AML-193 (cell line): ENCODE results near the gene GBA3.

Experiments
- DNase-seq, 2 experiments: peaks; one replicate each; lab custom pipeline; 2025; lab: John Stamatoyannopoulos, UW

GBA3 gene

DNA sequence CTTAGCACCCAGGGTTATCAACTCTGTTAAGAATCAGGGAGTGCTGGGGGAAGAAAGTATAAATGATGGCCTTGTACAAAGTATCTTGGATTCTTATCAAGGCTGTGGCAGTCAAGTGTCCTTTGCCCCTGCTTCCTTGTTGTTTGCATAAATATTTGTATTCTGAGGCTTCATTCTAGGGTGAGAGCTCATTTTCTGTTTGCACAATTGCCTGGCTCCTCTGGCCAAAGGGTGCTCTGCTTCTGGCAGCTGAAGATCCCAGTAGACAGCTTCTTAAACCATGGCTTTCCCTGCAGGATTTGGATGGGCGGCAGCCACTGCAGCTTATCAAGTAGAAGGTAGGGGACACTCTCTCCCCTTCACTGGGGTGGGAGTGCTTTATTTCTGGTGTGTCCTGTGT is at the start of gene GBA3:
TSS of gene GBA3 (plus strand) at position 202 of the 400 bp plus-strand sequence.
- DNase-seq = no peak

DNA sequence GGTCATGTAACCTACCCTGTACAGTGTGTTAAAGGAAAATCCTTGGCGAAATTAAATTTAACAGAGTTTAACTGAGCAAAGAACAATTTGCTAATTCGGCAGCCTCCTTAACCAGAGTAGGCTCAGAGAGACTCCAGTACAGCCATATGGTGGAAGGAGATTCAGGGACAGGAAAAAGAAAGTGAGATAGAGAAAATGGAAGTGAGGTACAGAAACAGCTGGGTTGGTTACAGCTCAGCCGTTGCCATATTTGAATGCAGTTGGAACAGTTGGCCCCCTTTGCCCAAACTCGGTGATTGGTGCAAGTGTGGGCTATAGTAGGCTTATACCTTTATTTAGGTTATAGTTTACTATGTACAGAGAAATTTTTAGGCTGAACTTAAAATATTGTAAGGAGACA is 48.8 kb upstream of the GBA3 start:
- DNase-seq = no peak

DNA sequence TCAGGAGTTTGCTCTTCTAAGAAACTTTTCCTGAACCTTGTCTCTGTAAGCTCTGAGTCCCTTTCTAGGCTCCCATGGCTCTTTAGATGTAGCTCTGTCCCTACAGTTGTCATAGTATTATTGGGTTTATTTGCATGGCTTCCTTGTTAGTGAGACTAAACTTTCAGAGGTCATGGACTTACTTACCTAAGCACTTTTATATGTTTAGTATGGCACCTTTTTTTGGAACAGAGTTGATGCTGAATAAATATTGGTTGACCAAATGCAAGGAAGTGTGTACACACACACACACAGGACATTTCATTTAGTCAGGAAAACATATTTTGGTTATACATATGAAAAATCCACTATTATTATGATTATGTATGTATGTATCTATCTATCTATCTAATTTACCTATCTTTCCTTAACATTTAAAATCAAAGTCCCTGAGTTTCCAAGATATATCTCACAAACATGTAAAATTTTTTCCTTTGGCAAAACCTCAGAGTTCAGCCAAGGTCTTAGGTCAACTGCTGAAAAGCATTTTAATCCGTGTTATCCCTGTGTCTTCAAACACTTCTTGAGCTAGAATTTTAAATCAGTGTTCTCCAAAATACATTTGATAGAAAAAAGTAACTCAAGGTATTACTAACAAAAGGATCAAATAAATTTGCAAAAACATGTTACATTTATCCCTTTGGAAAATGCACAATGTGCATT is 47.1 kb upstream of the GBA3 start:
- DNase-seq = no peak

DNA sequence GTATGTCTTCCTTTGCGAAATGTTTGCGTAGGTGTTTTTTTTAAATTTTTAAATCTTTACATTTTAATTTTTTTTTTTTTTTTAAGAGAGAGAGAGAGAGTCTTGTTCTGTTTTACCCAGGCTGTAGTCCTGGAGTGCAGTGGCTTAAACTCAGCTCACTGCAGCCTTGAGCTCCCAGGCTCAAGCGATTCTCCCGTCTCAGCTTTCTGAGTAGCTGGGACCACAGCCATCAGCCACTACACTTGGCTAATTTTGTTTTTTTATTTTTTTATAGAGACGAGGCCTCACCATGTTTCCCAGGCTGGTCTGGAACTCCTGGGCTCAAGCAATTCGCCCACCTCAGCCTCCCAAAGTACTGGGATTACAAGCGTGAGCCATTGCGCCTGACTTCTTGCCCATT is 43.7 kb upstream of the GBA3 start:
- no peak for DNase-seq

DNA sequence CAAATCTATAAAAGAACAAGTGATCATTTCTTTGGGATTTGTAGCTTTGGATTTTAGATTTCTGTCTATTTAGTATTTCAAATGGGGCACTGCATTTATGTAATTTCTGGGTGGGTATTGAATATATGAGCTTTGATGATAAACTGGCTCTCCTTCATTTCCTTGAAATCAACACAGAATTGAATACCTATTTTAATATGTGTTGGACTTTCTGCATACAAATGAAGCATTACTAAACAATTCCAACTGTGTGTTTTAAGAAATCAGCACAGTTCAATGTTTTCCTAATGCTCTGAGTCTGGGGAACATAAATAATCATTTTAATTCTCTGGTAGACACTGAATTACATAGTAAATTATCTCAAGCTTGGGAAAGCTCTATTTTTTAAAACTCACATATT is 42.0 kb upstream of the GBA3 start:
- no peak for DNase-seq

DNA sequence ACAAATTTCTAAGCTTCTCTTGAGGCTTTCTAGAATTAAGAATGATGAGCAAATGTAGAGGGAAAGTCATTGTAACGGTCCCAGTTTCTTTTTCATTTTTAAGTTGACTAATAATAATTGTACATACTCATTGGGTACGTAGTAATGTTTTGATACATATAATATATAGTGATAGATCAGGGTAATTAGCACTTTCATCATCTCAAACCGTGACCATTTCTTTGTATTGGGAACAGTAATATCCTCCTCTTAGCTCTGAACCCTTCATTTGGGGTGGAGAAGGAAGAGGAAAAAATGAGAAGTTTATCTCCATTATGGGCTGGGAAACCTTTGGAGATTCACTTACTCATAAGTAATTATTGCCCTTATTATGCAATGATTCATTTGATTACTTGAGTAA is 39.0 kb upstream of the GBA3 start:
- DNase-seq = no peak

DNA sequence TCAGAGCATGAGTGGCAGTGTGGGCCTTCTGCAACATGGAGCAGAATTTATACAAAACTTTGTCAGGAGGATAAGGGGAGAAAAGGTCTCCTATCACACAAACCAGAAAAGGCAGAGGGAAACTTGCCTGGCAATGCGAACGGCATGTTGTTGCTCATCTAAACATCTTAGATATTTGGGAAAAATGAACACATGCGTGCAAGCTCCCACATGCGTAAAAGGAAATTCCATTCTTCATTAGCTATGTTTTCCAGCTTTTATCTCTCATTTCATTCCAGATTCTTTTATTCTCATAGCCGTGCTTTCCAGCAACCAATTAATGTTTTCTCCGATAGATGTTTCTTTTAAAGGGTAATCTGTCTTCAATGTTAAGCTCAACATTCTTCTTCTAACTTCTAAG is 31.3 kb upstream of the GBA3 start:
- no peak for DNase-seq

DNA sequence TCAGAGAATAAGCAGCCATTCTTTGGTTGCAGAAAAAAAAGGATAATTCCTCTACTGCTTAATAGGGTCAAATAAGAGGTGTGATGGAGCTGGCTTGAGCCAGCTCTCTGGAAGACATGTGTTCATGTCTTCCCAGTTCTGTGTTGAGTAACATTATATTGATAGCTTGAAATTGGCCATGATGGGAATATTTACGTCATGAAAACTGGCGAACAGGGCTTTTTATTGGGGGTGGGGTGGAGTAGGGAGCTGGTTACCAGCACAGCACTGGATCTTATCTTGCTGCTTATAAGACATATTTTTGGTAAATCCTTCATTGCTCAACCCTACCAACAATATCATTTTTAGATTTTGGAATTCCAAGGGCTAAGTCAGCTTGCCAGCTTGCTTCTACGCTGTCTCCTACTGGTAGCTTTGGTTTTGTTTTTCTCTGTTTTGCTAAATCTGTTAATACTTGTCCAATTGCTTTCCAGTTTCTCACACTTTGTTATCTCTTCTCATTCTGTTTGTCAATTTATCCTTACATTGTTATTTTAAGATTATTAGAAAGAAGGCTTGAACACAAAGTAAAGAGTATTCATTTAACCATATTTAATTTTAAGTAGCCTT is 25.3 kb upstream of the GBA3 start:
- no peak for DNase-seq

DNA sequence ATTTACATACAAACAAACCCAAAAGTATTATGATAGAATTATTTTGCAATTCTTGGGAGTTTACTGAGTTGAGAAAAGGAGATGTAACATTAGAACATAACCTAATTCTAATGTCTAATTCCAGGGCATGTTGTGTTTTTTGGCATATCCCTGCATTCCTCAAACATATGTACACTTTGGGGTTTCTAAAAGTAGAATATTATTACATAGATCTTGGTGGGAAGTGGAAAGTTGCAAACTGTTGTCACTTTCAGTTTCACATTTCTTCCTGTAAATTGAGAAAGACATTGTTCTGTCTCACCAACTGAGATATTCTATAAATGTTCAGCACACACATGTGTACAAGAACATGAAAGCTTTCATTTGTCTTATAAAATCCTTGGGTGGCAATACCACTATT is 24.4 kb upstream of the GBA3 start:
- DNase-seq = no peak

DNA sequence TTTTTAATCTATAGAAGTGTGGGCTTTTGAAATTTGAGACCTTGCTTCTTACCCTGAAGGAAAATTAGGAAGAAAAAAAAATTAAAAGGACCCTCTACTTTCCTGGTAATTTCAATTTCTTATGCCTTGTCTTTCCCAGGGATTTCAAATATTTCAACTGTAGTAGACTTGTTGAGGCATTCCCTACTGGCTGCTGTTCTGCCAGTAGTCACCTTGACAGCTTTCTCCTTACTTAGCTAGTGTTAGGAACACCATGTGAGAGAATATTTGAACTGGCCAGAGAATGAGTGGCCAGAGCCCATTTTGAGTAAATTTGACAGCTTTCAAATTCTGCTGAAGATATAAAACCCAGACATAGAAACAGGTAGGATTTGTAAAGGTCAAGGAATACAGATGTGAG is 24.0 kb upstream of the GBA3 start:
- DNase-seq = no peak

DNA sequence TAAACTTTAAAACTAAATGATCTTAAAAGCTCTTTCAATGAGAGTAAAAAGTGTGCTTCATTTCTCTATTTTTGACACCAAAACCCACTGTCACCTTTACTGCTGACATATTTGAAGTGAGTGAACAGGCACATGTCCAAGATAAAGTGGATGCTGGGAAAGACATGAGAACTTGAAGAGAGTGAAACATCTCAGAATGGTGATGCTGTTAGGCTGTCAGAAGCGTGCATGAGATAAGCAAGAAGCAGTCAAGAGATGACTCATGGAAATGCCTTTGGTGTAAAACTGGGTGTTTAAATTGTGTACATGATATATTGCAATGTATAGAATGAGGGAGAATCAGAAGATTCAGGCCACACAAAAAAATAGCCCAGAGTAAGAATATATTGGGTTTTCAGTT is 21.8 kb upstream of the GBA3 start:
- DNase-seq = no peak

DNA sequence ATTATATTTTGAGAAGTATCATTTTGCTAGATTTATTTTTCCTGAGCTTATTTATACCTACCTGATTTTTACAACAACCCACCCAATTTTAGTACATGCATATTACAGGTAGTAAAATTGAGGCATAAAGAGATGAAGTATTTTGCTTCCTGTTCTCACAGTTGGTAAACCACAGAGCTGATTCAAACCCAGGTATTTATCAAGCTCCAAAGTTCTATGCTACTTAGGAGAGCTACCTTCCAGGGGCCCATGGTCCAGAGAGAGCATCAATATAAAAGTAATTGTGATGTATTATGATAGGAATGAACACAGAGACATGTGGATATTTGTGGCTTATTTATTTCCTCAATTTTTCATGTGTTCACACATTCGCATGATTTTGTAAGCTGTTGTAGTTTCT is 20.2 kb upstream of the GBA3 start:
- DNase-seq = no peak

DNA sequence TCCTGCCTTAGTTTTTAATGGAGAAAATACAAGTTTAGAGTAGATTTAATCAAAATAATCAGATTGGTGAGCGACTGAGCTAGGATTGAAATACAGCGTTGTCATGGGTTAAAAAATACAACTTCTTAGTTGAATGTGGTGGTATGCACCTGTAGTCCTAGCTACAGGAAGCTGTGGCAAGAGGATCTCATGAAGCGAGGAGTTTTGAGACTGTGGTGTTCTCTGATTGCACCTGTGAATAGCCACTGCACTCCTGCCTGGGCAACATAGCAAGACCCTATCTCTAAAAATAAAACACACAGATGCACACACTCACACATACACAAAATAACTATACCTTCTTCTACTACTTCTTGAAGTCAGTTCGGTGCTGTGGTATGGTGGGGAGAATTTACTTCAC is 19.8 kb upstream of the GBA3 start:
- DNase-seq = no peak

DNA sequence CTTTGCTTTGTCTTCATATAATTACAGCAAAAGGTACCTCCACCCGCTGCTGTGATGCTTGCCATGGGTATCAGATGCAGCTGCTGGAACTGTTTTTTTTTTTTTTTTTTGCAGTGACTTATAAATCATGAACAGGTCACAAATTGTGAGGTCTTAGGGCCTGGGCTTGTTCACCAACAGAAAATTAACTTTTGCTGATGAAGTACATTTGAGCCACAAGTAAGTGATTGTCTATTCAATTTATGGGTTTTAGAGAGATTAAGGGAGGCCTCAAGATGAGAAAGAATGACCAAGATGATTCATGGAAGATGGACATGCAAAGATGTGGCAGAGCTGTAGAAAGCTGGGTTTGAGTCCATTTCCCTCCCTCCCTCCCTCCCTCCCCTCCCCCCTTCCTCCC is 18.0 kb upstream of the GBA3 start:
- no peak for DNase-seq

DNA sequence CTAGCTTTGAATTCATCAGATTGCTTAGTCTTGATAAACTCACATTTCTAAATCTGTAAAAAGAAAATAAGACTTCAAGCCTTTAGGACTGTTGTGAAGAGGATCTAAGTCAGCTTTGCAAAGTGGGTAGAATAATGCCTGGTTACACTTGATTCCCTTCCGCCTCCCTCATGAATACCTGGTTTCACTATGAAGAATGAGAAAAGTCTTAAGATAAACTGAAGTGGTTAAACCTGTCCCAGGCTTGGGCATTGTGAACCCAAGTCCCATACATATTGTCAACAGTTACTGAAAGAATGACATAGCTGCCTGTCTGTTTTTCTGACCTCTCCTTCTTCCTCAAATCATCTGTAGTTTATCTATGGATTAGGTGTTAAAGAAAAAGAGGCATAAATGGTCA is 16.7 kb upstream of the GBA3 start:
- DNase-seq = no peak

DNA sequence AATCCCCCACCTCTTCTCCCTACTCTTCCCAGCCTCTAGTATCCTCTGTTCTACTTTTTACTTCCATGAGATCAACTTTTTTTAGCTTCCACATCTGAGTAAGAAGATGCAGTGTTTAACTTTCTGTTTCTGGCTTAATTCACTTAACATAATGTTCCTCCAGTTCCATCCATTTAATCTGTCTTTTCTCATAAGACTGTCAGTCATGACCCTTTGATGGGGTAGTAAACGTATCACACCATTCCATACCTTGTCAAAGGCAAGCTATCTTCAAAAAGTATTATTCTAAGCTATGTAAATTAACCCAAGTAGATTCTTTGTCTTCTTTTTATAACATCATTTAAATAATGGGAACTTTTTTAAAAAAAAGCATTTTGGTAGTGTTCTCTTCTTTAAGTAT is 15.0 kb upstream of the GBA3 start:
- DNase-seq = no peak

DNA sequence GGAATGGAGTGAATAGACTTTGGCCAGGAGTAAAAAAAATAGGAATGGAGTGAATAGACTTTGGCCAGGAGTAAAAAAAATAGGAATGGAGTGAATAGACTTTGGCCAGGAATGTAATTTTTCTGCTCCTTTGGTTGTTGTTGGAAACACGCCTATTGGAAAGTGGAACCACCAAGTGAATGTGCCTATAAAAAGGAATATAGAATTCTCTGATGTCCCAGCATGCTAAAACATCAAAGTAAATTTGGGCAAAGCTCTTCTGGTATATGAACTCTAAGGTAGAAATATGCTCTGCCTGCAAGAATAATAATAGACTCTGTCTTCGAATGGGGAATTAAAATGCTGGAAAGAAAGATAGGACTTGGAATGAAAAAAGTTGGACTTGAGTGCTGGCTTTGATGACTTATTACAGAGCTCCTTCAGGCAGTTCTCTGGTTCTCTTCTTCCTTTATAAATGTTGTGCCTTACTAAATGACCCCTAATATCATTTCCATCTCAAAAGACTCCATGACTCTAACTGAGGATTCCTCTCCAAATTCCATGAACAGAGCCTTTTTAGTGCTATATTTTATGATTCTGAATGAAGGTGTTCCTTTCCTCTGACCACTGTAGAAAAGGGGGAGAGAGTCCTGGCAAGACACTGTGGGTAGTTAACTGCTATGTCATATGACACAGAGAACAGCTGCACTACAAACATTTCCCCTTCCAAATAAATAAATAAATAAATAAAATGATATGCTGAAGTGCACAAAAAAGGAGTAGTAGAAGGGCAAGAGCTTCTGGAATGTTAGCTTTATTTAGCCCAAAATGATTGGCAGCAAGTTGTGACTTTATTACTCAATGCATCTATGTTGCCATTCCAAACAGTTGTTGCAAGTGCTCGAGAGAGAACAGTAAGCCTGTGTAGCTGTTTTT is 13.5 kb upstream of the GBA3 start:
- no peak for DNase-seq

DNA sequence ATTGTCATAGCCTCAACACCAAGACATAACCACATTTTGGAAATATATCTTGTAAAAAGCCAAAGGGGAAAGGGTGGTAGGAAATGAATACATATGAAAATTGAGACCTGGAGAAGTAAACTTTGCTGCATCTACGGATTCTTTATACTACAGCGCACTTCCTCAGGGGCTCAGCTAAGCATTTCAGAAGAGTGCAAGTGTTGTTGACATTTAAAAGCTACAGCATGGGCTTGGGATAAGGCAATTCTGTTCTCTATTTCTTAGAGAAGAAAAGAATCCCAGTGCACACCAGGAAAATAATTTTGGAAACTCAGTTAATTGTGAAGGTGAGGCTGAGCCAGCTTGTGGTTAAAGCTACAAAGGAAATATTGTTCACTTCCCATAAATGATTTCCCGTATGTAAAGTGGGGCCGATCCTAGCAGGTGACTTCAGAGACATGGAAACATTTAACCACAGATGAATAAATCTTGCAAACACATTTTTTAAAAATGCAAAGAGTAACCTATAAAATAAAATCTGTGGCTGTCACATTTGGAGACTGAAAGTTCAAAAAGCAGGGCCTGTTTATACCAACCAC is 12.6 kb upstream of the GBA3 start:
- no peak for DNase-seq

DNA sequence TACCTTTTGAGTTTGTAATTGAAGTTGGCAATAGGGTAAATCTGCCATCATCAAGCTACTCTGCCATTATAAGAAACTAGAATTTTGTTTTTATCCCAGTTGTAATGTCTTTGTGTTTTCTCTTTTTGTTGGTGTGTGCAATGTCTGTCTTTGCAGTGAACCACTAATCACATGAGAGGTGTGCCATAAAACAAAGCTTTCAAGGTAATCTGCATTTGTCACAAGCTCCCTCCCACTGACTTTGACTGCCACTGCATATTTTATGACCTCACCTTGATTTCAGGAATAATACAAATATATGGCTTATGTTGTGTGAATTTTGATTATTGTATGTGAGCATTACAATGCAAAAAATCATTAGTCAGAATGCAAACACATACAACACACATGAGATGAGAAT is 9.0 kb upstream of the GBA3 start:
- DNase-seq = no peak

DNA sequence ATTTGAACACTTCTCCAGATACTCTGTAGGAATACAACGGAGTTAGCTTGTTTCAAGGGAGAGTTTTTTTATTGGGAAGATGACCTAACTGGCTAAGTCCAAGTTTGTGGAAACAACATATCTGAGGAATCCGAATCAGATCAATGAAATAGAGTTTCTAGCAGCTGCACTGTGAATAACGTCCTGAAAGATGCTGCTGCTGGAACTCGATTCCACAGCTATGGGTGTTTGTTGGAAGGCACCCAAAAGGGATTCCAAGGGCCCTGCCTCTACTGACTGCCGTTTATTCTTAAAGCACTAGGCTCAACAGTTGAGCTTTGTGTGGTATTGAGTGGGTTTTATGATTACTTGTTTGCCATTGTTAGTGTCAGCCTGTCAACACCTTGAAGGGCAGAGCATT is 6.6 kb upstream of the GBA3 start:
- no peak for DNase-seq

DNA sequence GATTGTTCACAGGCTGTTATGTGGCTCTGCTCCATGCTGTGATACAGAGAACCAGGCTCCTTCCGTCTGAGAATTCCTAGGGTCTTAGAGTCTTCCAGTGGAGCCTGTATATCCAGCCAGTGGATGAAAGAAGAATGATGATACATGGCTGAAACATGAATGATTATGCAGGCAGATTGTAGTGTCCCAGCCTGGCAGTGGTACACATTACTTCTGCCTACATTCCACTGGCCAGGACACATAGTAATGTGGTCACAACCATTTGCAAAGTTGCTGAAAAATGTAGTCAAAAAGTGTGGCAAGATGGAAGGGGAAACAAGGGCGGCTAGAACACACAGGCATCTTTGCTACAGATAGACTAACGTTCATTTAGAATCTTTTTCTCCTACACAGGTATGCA is 4.5 kb upstream of the GBA3 start:
- no peak for DNase-seq

DNA sequence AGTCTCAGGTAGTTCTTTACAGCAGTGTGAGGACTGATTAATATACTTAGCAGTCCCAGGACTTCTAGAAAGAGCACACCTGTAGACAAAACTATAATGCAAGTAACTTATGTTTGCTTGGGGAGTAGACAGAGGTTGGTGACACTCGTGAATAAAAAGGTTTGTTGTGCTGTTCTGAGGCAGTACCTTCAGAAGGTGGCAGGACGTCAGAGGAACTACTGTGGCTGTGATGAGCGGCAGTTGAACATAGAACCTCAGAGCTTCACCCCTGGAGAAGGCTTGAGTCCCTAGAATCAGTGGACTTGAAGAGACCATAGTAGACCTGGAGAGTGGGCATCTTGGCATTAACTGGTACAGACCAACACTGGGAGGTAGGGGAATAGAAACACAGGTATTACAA is 3.3 kb upstream of the GBA3 start:
- no peak for DNase-seq

DNA sequence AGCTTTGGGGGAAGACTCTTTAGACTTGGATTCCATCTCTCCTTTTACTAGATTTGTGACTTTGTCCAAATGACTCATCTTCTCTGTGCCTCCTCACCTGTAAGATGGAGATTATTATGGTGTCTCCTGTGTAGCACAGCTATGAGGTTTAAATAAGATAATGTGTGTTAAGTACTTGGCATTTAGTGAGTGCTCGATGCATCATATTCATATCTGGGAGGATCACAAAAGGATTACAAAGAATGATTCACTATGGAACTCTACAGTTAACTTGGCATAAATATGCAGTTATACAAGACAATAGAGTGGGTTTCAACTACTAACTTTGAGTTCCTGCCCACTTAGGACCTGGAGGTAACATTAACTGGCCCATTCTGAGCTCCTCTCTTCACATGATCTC is 2.3 kb downstream of the GBA3 start:
- DNase-seq = no peak
